ENCODE data around the gene SUPT3H. TPM values are rescaled to one million over a fixed set of nuclear protein-coding genes. Genes with fewer than 3 reads are reported as not detected.

The SUPT3H gene
- total and polyA plus RNA-seq, 2 of the 8 experiments (the other 6 are each of a cell fraction or from before 2014, with no cell fraction given): 18.8 to 23.0 TPM

GRCh38 chr6:45254253-45254652 is 123.5 kb downstream of the SUPT3H start (continued):
- TF ChIP-seq GTF2F1 (IDR thresholded peaks at IDR 0.05; ENCODE audit: borderline replicate concordance, low read depth, low read length): no peak
- TF ChIP-seq, protein P1, sequence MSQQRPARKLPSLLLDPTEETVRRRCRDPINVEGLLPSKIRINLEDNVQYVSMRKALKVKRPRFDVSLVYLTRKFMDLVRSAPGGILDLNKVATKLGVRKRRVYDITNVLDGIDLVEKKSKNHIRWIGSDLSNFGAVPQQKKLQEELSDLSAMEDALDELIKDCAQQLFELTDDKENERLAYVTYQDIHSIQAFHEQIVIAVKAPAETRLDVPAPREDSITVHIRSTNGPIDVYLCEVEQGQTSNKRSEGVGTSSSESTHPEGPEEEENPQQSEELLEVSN (IDR thresholded peaks at IDR 0.05): no peak
